B cell (primary cell): ENCODE data around the gene IL17B.

Experiments used
- EZH2 ChIP-seq: IDR thresholded peaks from 2 replicates; pipeline ENCODE4 v1.6.1; 2012; ENCODE audit warnings: borderline replicate concordance, low read depth, mild to moderate bottlenecking, moderate library complexity, low read length; ENCODE audit not compliant: insufficient read depth, poor library complexity, severe bottlenecking
- TF ChIP-seq, protein P1 (sequence below): fragments of 200-600 bp; IDR thresholded peaks from one replicate; pipeline ENCODE4 v1.8.0; 2022; ENCODE audit warnings: antibody characterized with exemption, mild to moderate bottlenecking

DNA sequence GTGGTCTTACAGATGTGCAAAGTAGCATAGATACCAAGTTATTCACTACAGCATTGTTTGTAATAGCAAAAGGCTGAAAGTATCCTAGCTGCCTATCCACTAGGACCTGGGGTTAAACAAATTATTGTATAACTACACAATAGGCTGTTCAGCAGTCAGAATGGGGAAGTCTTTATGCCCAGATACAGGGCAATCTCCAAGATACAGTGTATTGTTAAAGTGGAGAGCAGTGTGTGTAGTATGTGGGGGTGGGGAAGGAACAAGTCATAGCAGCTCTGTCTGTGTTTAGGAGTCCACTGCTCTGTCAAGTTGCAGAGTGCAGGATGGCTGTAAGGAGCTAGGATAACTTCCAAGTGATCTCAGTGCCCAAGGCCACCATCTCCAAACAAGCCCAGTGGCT, 15.7 kb downstream of the IL17B start:
- TF ChIP-seq, protein P1, sequence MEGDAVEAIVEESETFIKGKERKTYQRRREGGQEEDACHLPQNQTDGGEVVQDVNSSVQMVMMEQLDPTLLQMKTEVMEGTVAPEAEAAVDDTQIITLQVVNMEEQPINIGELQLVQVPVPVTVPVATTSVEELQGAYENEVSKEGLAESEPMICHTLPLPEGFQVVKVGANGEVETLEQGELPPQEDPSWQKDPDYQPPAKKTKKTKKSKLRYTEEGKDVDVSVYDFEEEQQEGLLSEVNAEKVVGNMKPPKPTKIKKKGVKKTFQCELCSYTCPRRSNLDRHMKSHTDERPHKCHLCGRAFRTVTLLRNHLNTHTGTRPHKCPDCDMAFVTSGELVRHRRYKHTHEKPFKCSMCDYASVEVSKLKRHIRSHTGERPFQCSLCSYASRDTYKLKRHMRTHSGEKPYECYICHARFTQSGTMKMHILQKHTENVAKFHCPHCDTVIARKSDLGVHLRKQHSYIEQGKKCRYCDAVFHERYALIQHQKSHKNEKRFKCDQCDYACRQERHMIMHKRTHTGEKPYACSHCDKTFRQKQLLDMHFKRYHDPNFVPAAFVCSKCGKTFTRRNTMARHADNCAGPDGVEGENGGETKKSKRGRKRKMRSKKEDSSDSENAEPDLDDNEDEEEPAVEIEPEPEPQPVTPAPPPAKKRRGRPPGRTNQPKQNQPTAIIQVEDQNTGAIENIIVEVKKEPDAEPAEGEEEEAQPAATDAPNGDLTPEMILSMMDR = no peak
- no peak for TF ChIP-seq EZH2
